ENCODE data around the gene APBB1IP.

GRCh38 chr10:26588611-26589010, 150.5 kb downstream of the APBB1IP start:
- TF ChIP-seq, protein P1, sequence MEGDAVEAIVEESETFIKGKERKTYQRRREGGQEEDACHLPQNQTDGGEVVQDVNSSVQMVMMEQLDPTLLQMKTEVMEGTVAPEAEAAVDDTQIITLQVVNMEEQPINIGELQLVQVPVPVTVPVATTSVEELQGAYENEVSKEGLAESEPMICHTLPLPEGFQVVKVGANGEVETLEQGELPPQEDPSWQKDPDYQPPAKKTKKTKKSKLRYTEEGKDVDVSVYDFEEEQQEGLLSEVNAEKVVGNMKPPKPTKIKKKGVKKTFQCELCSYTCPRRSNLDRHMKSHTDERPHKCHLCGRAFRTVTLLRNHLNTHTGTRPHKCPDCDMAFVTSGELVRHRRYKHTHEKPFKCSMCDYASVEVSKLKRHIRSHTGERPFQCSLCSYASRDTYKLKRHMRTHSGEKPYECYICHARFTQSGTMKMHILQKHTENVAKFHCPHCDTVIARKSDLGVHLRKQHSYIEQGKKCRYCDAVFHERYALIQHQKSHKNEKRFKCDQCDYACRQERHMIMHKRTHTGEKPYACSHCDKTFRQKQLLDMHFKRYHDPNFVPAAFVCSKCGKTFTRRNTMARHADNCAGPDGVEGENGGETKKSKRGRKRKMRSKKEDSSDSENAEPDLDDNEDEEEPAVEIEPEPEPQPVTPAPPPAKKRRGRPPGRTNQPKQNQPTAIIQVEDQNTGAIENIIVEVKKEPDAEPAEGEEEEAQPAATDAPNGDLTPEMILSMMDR (IDR thresholded peaks at IDR 0.05; ENCODE audit: extremely low read depth in 1 of 2, insufficient read depth in 1 of 2, low read depth in 1 of 2, low read length in 2 of 2), result no peak
- TF ChIP-seq, protein P2, sequence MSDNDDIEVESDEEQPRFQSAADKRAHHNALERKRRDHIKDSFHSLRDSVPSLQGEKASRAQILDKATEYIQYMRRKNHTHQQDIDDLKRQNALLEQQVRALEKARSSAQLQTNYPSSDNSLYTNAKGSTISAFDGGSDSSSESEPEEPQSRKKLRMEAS (IDR thresholded peaks at IDR 0.05; ENCODE audit: insufficient read depth, insufficient read length), result no peak
